BLaER1 (cell line): ENCODE results near the gene FBLN2.
A peak's percentile ranks its signal among the peaks of the same experiment; 100 is the strongest.

Source experiments
- H3K27ac ChIP-seq: shearing (Covaris generic); formaldehyde crosslinking; 2 replicates; pipeline ENCODE4 v1.8.1; 2022
- H3K27me3 ChIP-seq: shearing (Covaris generic); formaldehyde crosslinking; 2 replicates; pipeline ENCODE4 v1.8.1; 2022
- H3K36me3 ChIP-seq: shearing (Covaris generic); formaldehyde crosslinking; 2 replicates; pipeline ENCODE4 v1.8.1; 2022
- H3K4me1 ChIP-seq: shearing (Covaris generic); formaldehyde crosslinking; 2 replicates; pipeline ENCODE4 v1.8.1; 2022
- H3K4me2 ChIP-seq: shearing (Covaris generic); formaldehyde crosslinking; 2 replicates; pipeline ENCODE4 v1.8.1; 2022
- H3K4me3 ChIP-seq: shearing (Covaris generic); formaldehyde crosslinking; 2 replicates; pipeline ENCODE4 v1.8.1; 2022
- H3K9ac ChIP-seq: shearing (Covaris generic); formaldehyde crosslinking; 2 replicates; pipeline ENCODE4 v1.8.1; 2022
- H3K9me3 ChIP-seq: shearing (Covaris generic); formaldehyde crosslinking; 2 replicates; pipeline ENCODE4 v1.8.1; 2022
- H4K20me1 ChIP-seq: shearing (Covaris generic); formaldehyde crosslinking; 2 replicates; pipeline ENCODE4 v1.8.1; 2022
- Cebpa-rat ChIP-seq: shearing (Covaris generic); IDR thresholded peaks from 2 replicates; pipeline ENCODE4 v1.8.1; 2022

Gene FBLN2

DNA sequence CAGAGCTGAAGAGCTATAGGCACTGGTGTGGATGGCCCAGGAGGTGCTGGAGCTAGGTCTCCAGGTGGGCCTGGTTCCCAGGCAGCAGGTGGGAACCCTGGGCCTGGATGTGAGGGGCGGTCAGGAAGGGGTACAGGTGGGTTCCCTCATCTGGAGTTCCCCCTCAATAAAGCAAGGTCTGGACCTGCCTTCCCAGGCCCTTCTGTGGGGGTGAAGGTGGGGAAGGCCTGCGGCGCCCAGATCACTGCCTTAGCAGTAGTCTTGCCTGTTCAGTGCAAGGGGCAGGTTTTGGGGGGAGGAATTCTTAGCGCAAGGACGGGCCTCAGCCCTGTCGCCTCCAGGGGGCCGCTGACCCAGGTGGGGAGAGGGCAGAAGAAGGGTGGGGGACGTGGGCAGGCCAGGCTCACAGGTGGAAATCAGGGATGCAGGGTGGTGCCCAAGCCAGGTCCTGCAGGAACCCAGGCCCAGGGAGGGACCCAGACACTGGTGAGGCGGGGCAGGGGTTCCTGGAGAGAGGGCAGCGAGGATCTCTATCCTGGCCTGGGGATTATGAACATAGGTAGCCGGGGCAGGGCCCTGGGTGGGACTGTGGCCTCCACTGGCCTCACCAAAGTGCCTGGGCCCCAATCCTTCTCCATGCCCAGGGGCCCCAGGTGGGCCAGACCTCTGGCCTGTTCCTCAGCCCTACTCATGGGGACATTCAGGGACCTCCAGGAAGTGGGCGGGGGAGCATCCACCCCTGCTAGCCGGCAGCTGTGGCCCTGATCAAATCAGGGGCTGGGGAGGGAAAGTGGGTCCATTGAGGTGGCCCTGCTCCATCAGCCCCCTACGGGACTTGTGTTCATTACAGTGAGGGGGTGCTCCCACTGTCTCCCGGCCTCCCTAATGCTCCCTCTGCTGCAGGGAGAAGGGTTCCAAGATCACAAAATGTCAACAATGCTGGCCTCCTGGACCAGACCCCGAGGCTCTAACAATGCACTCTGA, 43.5 kb upstream of the FBLN2 start:
- no peak for TF ChIP-seq Cebpa-rat
- no peaks in the 10 kb centered on the region for H3K9me3 ChIP-seq
- H3K4me2 ChIP-seq = no peak overlapping the region
- peaks cover 7% of the 10 kb centered on the region; the same call in 1 of the 2 replicates for H3K4me1 ChIP-seq
- no peak overlapping the region for H3K9ac ChIP-seq
- no peak overlapping the region for H3K27ac ChIP-seq
- H4K20me1 ChIP-seq = no peaks in the 10 kb centered on the region
- H3K36me3 ChIP-seq = no peaks in the 10 kb centered on the region
- no peaks in the 10 kb centered on the region for H3K27me3 ChIP-seq
- no peak overlapping the region for H3K4me3 ChIP-seq

DNA sequence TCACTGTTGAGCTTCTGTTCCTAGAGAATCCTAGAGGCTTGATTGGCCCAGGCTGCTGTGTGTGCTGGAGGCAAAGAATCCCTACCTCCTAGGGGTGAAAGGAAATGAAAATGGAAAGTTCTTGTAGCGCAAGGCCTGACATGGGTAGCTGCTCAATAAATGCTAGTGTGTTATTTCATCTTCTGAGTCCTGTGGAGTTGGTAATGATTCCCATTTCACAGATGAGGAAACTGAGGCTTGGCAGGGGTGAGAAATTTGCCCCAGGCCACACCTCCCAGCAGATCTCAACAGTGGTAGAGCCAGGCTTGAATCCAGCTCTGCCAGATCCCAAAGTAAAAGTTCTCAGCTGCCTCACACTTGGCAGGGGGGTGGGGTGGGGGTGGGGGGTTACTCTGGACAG, 42.7 kb upstream of the FBLN2 start:
- Histone ChIP-seq H3K27ac (no peak overlapping the region), H4K20me1 (no peaks in the 10 kb centered on the region), H3K27me3 (no peaks in the 10 kb centered on the region), H3K36me3 (no peaks in the 10 kb centered on the region), H3K4me1 (peaks cover 7% of the 10 kb centered on the region; the same call in 1 of the 2 replicates), H3K9me3 (no peaks in the 10 kb centered on the region), H3K9ac (no peak overlapping the region), H3K4me2 (no peak overlapping the region), H3K4me3 (no peak overlapping the region)
- no peak for TF ChIP-seq Cebpa-rat

DNA sequence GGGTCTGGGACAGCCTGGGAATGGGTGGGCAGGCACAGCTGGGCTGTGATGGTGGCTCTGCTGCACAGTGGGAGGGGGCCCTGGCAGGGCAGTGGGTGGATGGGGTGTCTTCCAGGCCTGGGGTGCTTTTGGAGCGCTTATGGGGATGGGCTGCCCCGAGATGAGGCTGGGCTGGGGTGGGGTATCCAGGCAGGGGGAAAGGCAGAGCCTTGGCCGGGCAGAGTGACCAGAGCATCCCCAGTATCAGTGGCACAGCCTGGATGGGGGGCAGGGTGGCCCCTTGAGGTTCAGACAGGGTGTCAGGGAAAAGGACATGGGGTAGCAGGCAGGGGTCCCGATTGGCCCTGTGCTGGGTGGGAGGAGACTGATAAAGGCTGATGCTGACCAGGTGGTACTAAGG, 42.2 kb upstream of the FBLN2 start:
- no peak overlapping the region for H3K4me3 ChIP-seq
- no peak overlapping the region for H3K27ac ChIP-seq
- H3K9ac ChIP-seq = no peak overlapping the region
- no peaks in the 10 kb centered on the region for H4K20me1 ChIP-seq
- no peaks in the 10 kb centered on the region for H3K36me3 ChIP-seq
- H3K27me3 ChIP-seq = no peaks in the 10 kb centered on the region
- TF ChIP-seq Cebpa-rat = no peak
- no peak overlapping the region for H3K4me2 ChIP-seq
- H3K4me1 ChIP-seq = peaks cover 7% of the 10 kb centered on the region; the same call in 1 of the 2 replicates
- no peaks in the 10 kb centered on the region for H3K9me3 ChIP-seq

DNA sequence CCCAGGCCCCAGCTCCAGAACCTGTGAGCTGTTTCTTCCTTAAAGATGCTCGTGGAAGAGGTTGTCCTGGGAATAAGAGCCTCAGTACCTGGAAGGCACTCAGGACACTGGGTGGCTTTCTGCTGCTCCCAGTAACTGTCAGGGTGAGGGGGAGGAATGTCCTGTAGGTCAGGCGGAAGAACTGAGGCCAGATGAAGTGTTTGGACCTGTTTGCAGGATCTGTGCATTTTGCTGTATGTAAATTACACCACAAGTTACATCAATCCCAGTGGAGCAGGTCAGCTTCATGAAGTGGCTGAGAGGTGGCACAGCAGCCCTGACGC, 41.7 kb upstream of the FBLN2 start:
- no peak overlapping the region for H3K27ac ChIP-seq
- H4K20me1 ChIP-seq = no peaks in the 10 kb centered on the region
- H3K36me3 ChIP-seq = no peaks in the 10 kb centered on the region
- no peaks in the 10 kb centered on the region for H3K9me3 ChIP-seq
- no peak overlapping the region for H3K4me3 ChIP-seq
- TF ChIP-seq Cebpa-rat = no peak
- H3K27me3 ChIP-seq = no peaks in the 10 kb centered on the region
- H3K4me1 ChIP-seq = peaks cover 7% of the 10 kb centered on the region; the same call in 1 of the 2 replicates
- no peak overlapping the region for H3K9ac ChIP-seq
- no peak overlapping the region for H3K4me2 ChIP-seq

DNA sequence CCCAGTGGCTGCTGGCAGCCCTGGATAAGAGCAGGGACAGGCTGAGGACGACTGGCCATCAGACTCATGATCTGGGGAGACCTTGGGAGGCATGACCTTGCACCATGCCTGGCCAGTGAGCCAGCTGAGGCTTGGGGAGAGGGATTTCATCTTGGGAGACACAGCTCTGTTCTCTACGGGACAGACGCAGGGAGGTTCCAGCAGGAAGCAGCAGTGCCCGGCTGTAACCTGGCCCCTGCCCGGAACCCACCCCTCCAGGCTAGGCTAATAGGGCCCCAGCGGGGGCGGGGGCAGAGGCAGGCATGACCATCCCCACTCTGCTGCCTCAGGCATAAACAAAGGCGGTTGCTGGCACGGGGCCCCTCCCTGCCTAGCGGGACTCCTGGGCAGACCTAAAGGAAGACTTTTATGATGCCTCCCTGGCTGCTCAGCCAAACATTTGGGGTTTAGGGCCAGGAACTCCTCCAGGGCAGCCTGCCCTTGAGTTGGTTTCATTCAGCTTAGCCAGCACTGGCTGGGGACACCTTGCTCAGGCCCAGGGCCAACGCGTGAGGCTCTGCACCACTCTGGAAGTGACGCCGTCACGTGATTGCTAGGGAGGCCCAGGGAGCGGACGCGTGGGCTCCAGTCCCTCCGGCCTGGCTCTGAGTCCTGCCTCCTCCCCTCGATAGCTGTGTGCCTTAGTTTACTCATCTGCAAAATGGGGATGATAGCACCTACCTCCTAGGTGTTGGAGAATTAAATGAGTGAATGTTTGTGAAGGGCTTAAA, 41.2 kb upstream of the FBLN2 start:
- Histone ChIP-seq H3K9me3 (no peaks in the 10 kb centered on the region), H4K20me1 (no peaks in the 10 kb centered on the region), H3K9ac (no peak overlapping the region), H3K27me3 (no peaks in the 10 kb centered on the region), H3K4me2 (peak overlapping the region; percentile 10; the same call in 1 of the 2 replicates), H3K4me1 (peaks cover 7% of the 10 kb centered on the region; the same call in 1 of the 2 replicates), H3K27ac (no peak overlapping the region), H3K36me3 (no peaks in the 10 kb centered on the region), H3K4me3 (no peak overlapping the region)
- no peak for TF ChIP-seq Cebpa-rat

DNA sequence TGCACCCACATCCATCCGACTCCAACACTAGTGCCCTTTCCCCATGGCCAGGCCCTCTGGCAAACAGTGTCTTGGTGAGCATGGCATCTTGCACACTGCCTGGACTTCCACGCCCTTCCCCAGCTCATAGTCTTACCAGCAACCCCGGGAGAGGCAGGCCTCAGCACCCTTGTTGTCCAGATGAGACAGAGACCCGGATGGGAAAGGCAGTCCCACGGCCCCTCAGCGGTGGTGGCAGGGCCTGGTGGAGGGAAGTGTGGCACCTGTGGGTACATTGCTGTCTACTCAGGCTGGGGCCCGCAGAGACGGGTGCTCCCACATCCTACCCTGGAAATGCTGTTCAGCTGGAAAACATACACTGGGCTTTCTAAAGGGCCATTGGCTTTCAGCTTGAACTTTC, 40.4 kb upstream of the FBLN2 start:
- H3K9ac ChIP-seq = no peak overlapping the region
- H3K4me3 ChIP-seq = no peak overlapping the region
- H3K27me3 ChIP-seq = no peaks in the 10 kb centered on the region
- H3K9me3 ChIP-seq = no peaks in the 10 kb centered on the region
- H3K4me1 ChIP-seq = peaks cover 7% of the 10 kb centered on the region; the same call in 1 of the 2 replicates
- TF ChIP-seq Cebpa-rat = no peak
- no peaks in the 10 kb centered on the region for H4K20me1 ChIP-seq
- H3K4me2 ChIP-seq = no peak overlapping the region
- H3K27ac ChIP-seq = no peak overlapping the region
- H3K36me3 ChIP-seq = no peaks in the 10 kb centered on the region

DNA sequence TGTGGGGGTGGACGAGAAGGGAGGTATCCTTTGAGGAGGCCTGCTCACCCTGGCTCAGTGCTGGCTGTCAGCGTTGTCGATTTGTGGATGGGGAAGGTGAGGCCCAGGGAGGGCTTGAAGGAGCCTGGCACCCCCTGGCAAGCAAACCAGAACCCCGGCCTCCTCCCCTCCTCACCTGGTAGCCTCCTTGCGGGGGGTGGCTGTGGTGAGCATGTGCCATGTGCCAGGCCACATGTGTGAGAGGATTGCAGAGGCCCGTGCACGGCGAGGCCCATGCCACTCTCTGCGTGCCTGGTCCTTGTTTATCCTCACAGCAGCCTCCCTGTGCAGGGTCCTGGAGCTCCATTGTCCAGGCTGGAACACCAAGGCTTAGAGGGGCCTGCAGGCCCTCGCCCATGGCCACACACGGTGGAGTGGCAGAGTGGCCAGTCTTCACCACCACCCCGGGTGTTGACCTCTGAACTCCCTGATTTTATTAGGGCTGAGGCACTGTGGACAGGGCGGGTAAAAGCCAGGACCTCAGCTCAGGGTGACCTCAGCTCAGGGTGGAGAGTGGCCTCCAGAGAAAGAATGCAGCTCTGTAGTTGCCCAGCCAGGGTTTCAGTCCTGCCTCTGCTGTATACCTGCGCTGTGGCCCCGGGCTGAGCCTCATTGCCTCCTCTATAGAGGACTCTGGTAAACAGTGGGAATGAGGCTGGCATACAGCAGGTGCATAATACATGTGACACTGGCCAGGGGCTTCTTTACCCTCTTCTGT, 39.7 kb upstream of the FBLN2 start:
- no peaks in the 10 kb centered on the region for H3K36me3 ChIP-seq
- no peak overlapping the region for H3K4me2 ChIP-seq
- peak overlapping the region; percentile 13; the same call in 1 of the 2 replicates for H3K27ac ChIP-seq
- H3K27me3 ChIP-seq = no peaks in the 10 kb centered on the region
- no peaks in the 10 kb centered on the region for H4K20me1 ChIP-seq
- H3K9ac ChIP-seq = no peak overlapping the region
- H3K4me3 ChIP-seq = no peak overlapping the region
- no peak for TF ChIP-seq Cebpa-rat
- peaks cover 11% of the 10 kb centered on the region; the same call in 1 of the 2 replicates for H3K4me1 ChIP-seq
- H3K9me3 ChIP-seq = no peaks in the 10 kb centered on the region

DNA sequence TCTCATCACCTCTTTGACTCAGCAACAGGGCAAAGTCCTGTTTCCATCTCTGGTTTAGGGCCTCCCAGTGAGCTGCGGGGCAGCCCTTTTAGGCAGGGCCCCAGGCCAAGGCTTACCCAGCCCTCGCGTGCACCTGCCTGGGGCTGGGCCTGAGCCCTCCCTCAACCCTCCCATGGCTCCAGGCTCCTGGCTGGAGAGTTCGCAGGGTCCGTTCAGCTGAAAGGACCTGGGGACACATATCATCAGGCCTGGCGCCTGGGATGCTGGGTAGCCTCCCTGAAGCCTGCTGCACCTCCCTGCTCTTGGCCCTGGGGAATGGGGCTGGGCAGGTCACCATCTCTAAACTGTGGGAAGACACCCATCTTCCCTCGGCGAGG, 39.1 kb upstream of the FBLN2 start:
- peaks cover 12% of the 10 kb centered on the region; the same call in 1 of the 2 replicates for H3K4me1 ChIP-seq
- no peaks in the 10 kb centered on the region for H3K9me3 ChIP-seq
- no peak overlapping the region for H3K9ac ChIP-seq
- no peak overlapping the region for H3K4me2 ChIP-seq
- H4K20me1 ChIP-seq = no peaks in the 10 kb centered on the region
- TF ChIP-seq Cebpa-rat = no peak
- H3K27me3 ChIP-seq = no peaks in the 10 kb centered on the region
- H3K4me3 ChIP-seq = no peak overlapping the region
- no peak overlapping the region for H3K27ac ChIP-seq
- H3K36me3 ChIP-seq = no peaks in the 10 kb centered on the region

DNA sequence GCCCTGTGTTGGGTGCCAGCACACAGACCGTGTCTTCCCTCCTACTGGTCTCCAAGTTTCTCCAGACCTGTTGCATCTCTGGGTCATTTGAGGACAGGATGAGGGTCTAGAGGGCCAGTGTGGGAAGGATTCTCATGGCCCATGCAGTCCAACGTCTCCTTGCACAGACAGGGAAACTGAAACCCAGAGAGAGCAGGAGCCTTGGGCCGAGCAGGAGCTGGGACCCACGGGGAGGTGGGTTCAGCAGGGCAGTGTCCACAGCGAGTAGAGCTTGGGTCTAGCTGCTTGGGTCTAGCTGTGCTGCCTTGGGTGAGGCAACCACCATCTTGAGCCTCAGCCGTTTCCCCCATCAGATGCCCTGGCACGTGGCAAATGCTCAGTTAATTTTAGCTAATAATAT, 36.5 kb upstream of the FBLN2 start:
- no peak for TF ChIP-seq Cebpa-rat
- no peak overlapping the region for H3K4me3 ChIP-seq
- no peaks in the 10 kb centered on the region for H4K20me1 ChIP-seq
- H3K36me3 ChIP-seq = no peaks in the 10 kb centered on the region
- H3K9ac ChIP-seq = no peak overlapping the region
- no peak overlapping the region for H3K4me2 ChIP-seq
- H3K4me1 ChIP-seq = peaks cover 34% of the 10 kb centered on the region
- H3K9me3 ChIP-seq = no peaks in the 10 kb centered on the region
- no peaks in the 10 kb centered on the region for H3K27me3 ChIP-seq
- no peak overlapping the region for H3K27ac ChIP-seq
